IMR-90 (cell line): Measurements from ENCODE around the gene SCN8A. TPM values are rescaled to one million over a fixed set of nuclear protein-coding genes. Genes with fewer than 3 reads are reported as not detected.

Source experiments
- ATAC-seq: fragments of 200-7000 bp; cut with Tn5 transposase; 2 replicates; pipeline ENCODE4 v1.9.1; 2020; ENCODE audit warnings: low read depth, mild to moderate bottlenecking, moderate library complexity
- BruUV-seq: library from RNA; stranded (reverse); fragments of 400-500 nt; replicated peaks from 2 replicates; lab custom pipeline; 2021; lab: Mats Ljungman, UMichigan
- CTCF ChIA-PET: fragments of 300-600 bp; formaldehyde crosslinking; extraction: SDS; loops from one replicate; lab custom pipeline; 2021; ENCODE audit warnings: antibody characterized with exemption; lab: Yijun Ruan, JAX
- POLR2A ChIA-PET: fragments of 300-600 bp; sonication (Branson Sonifier 250); formaldehyde crosslinking; loops from one replicate; lab custom pipeline; 2022; ENCODE audit warnings: antibody characterized with exemption; ENCODE audit not compliant: unreplicated experiment; lab: Charles Lee
- DNase-seq: peaks from one replicate; pipeline ENCODE4 v3.0.0; 2013
- H2AFZ ChIP-seq: replicated peaks from 2 replicates; pipeline ENCODE3; 2013; ENCODE audit warnings: low read length, mild to moderate bottlenecking; ENCODE audit not compliant: poor library complexity
- H2AK5ac ChIP-seq: 2 replicates; pipeline ENCODE4 v1.6.1; 2013; ENCODE audit warnings: low read depth, low read length, inconsistent platforms
- H2AK9ac ChIP-seq: replicated peaks from 2 replicates; pipeline ENCODE3; 2013; ENCODE audit warnings: mild to moderate bottlenecking, low read depth, low read length, moderate library complexity; ENCODE audit not compliant: poor library complexity
- H2BK120ac ChIP-seq: 2 replicates; pipeline ENCODE4 v1.6.1; 2013; ENCODE audit warnings: low read depth, low read length, inconsistent platforms
- H2BK15ac ChIP-seq: 3 replicates; pipeline ENCODE4 v1.6.1; 2013; ENCODE audit warnings: low read depth, low read length, inconsistent platforms
- H2BK20ac ChIP-seq: 2 replicates; pipeline ENCODE4 v1.6.1; 2013; ENCODE audit warnings: low read depth, mild to moderate bottlenecking, inconsistent platforms, low read length, moderate library complexity
- H2BK5ac ChIP-seq: 2 replicates; pipeline ENCODE4 v1.6.1; 2013; ENCODE audit warnings: mild to moderate bottlenecking, low read depth, low read length, inconsistent platforms; ENCODE audit not compliant: poor library complexity, severe bottlenecking
- H3K14ac ChIP-seq: replicated peaks from 2 replicates; pipeline ENCODE4 v1.6.1; 2013; ENCODE audit warnings: low read depth, low read length, inconsistent platforms
- H3K18ac ChIP-seq: 2 replicates; pipeline ENCODE4 v1.6.1; 2013; ENCODE audit warnings: low read depth, low read length, control low read depth
- H3K23ac ChIP-seq: 2 replicates; pipeline ENCODE4 v1.6.1; 2013; ENCODE audit warnings: low read depth, low read length, inconsistent platforms
- H3K27ac ChIP-seq: 2 replicates; pipeline ENCODE4 v1.5.1; 2013; ENCODE audit warnings: mild to moderate bottlenecking, control low read depth, low read length; ENCODE audit not compliant: insufficient read depth
- H3K27me3 ChIP-seq: 2 replicates; pipeline ENCODE4 v1.6.1; 2013; ENCODE audit warnings: low read length; ENCODE audit not compliant: control insufficient read depth, insufficient read depth
- H3K36me3 ChIP-seq: 2 replicates; pipeline ENCODE4 v1.6.1; 2013; ENCODE audit warnings: low read length, mixed read lengths; ENCODE audit not compliant: control insufficient read depth, insufficient read depth
- H3K4ac ChIP-seq: 2 replicates; pipeline ENCODE4 v1.6.1; 2013; ENCODE audit warnings: low read depth, low read length, inconsistent platforms
- H3K4me1 ChIP-seq: 2 replicates; pipeline ENCODE4 v1.6.1; 2013; ENCODE audit warnings: low read length, mixed read lengths; ENCODE audit not compliant: control insufficient read depth, insufficient read depth
- H3K4me2 ChIP-seq: 2 replicates; pipeline ENCODE4 v1.6.1; 2013; ENCODE audit warnings: low read depth, mild to moderate bottlenecking, control low read depth, low read length, moderate library complexity
- H3K4me3 ChIP-seq: 2 replicates; pipeline ENCODE4 v1.5.1; 2013; ENCODE audit warnings: low read depth, mild to moderate bottlenecking, control low read depth, low read length, moderate library complexity; ENCODE audit not compliant: insufficient read depth
- H3K56ac ChIP-seq: 2 replicates; pipeline ENCODE4 v1.6.1; 2013; ENCODE audit warnings: low read length, inconsistent platforms; ENCODE audit not compliant: insufficient read depth; ENCODE audit errors: extremely low read depth
- H3K79me1 ChIP-seq, 2 experiments: 2 replicates each; pipeline ENCODE4 v1.6.1; 2013; ENCODE audit warnings: low read length in 2 of 2, inconsistent platforms in 1 of 2, low read depth in 1 of 2
- H3K9ac ChIP-seq: 2 replicates; pipeline ENCODE4 v1.6.1; 2013; ENCODE audit warnings: low read depth, low read length, control low read depth
- H3K9me1 ChIP-seq: 2 replicates; pipeline ENCODE4 v1.6.1; 2013; ENCODE audit warnings: low read length, inconsistent platforms; ENCODE audit not compliant: insufficient read depth
- H3K9me3 ChIP-seq: 2 replicates; pipeline ENCODE4 v1.6.1; 2013; ENCODE audit warnings: low read length; ENCODE audit not compliant: control insufficient read depth, insufficient read depth
- H4K20me1 ChIP-seq: 2 replicates; pipeline ENCODE4 v1.6.1; 2013; ENCODE audit warnings: low read length, inconsistent platforms; ENCODE audit not compliant: insufficient read depth
- H4K5ac ChIP-seq: 2 replicates; pipeline ENCODE4 v1.6.1; 2013; ENCODE audit warnings: mild to moderate bottlenecking, low read depth, low read length, control low read depth
- H4K8ac ChIP-seq, 2 experiments: 2 replicates each; pipeline ENCODE4 v1.6.1; 2013; ENCODE audit warnings: low read depth in 2 of 2, low read length in 2 of 2, control low read depth in 1 of 2, inconsistent platforms in 1 of 2
- H4K91ac ChIP-seq: 2 replicates; pipeline ENCODE4 v1.6.1; 2013; ENCODE audit warnings: low read depth, low read length, inconsistent platforms; ENCODE audit not compliant: insufficient read depth
- CEBPB ChIP-seq: IDR thresholded peaks from 2 replicates; pipeline ENCODE4 v1.6.1; 2012; ENCODE audit warnings: low read depth, low read length, improper control_type of control experiment
- CHD1 ChIP-seq: IDR thresholded peaks from 2 replicates; pipeline ENCODE4 v1.6.1; 2012; ENCODE audit warnings: low read depth, low read length, improper control_type of control experiment
- CTCF ChIP-seq: conservative IDR thresholded peaks from 2 replicates; pipeline ENCODE4 v1.5.1; 2012; ENCODE audit warnings: mild to moderate bottlenecking, low read depth, low read length, improper control_type of control experiment
- FOS ChIP-seq: fragments of 150-350 bp; IDR thresholded peaks from 2 replicates; pipeline ENCODE4 v1.6.1; 2016; ENCODE audit warnings: low read depth, low read length
- MAZ ChIP-seq: IDR thresholded peaks from 2 replicates; pipeline ENCODE4 v1.6.1; 2012; ENCODE audit warnings: low read depth, mild to moderate bottlenecking, low read length, improper control_type of control experiment, moderate library complexity, borderline replicate concordance
- MXI1 ChIP-seq: IDR thresholded peaks from 2 replicates; pipeline ENCODE4 v1.6.1; 2012; ENCODE audit warnings: low read depth, mild to moderate bottlenecking, low read length, moderate library complexity, borderline replicate concordance
- NFE2L2 ChIP-seq: fragments of 150-350 bp; IDR thresholded peaks from 2 replicates; pipeline ENCODE4 v1.6.1; 2016; ENCODE audit warnings: low read depth, mild to moderate bottlenecking, low read length
- RCOR1 ChIP-seq: IDR thresholded peaks from 2 replicates; pipeline ENCODE4 v1.6.1; 2012; ENCODE audit warnings: mild to moderate bottlenecking, low read length, improper control_type of control experiment; ENCODE audit not compliant: insufficient replicate concordance
- SMC3 ChIP-seq: fragments of 150-350 bp; IDR thresholded peaks from 2 replicates; pipeline ENCODE4 v1.6.1; 2016; ENCODE audit warnings: low read depth, mild to moderate bottlenecking, antibody characterized with exemption, low read length, moderate library complexity
- USF2 ChIP-seq: fragments of 150-350 bp; IDR thresholded peaks from 2 replicates; pipeline ENCODE4 v1.6.1; 2017; ENCODE audit warnings: mild to moderate bottlenecking, antibody characterized with exemption, low read length, low read depth
- WGBS, 2 experiments: methylation state at CpG; one replicate each; pipeline versions ENCODE4 v1.1.5 to v1.1.7; 2013; ENCODE audit warnings: missing lambda C conversion rate in 2 of 2; ENCODE audit not compliant: insufficient read length in 1 of 2; ENCODE audit errors: extremely low coverage in 2 of 2; 5-methylcytosine and 5-hydroxymethylcytosine counted together
- dilution Hi-C: fragments of 300-500 bp; cut with HindIII; formaldehyde crosslinking; loops from one replicate; pipeline ENCODE4 v1.14.3; 2018; ENCODE audit warnings: low sequenced_read_pairs; ENCODE audit not compliant: unreplicated experiment
- in situ Hi-C: fragments of 300-500 bp; cut with MboI; formaldehyde crosslinking; loops from 3 replicates; pipeline ENCODE4 v1.14.3; 2019; ENCODE audit warnings: low sequenced_read_pairs, inconsistent platforms, mixed read lengths
- intact Hi-C: fragments of 100-400 bp; cut with micrococcal nuclease; formaldehyde crosslinking; loops from 2 replicates; pipeline ENCODE4 v1.10.0; 2022
- polyA plus RNA-seq, 3 experiments: library from polyadenylated mRNA; depleted of rRNA; stranded (reverse); fragments of >200 nt; gene quantifications; 2 replicates each; pipeline ENCODE4 v1.2.3, GENCODE V29; 2012; ENCODE audit warnings: low replicate concordance in 1 of 3
- total RNA-seq: library from RNA; depleted of rRNA; stranded (reverse); fragments of >200 nt; gene quantifications from 2 replicates; pipeline ENCODE4 v1.2.3, GENCODE V29; 2012

The SCN8A gene
- total and polyA plus RNA-seq, 2 of the 4 experiments (the other 2 are of a cell fraction), result 6.9 to 19.7 TPM

GRCh38 chr12:51836041-51836826 is 245.2 kb downstream of the SCN8A start:
- no peak overlapping the region for H3K56ac ChIP-seq
- WGBS, 2 experiments, result no CpG with 5 or more reads among the region's 13 CpGs
- no peak overlapping the region for H3K23ac ChIP-seq
- H2BK5ac ChIP-seq, result no peak overlapping the region
- no peak for TF ChIP-seq SMC3
- TF ChIP-seq MXI1, result no peak
- TF ChIP-seq CHD1, result no peak
- no peak for TF ChIP-seq CTCF
- TF ChIP-seq CEBPB, result no peak
- TF ChIP-seq RCOR1, result no peak
- TF ChIP-seq MAZ, result no peak
- TF ChIP-seq USF2, result no peak
- no peak for TF ChIP-seq FOS
- TF ChIP-seq NFE2L2, result no peak
- DNase-seq (no peak), ATAC-seq (no peak)
- H4K8ac ChIP-seq, result no peak overlapping the region
- no peak overlapping the region for H3K18ac ChIP-seq
- dilution Hi-C loops, result no loop called here
- H3K27me3 ChIP-seq, result peaks cover 83% of the 10 kb centered on the region
- intact Hi-C loops, result no loop called here
- BruUV-seq, result no TSS peak
- H2AK9ac ChIP-seq, result no peak overlapping the region
- no peak overlapping the region for H3K9ac ChIP-seq
- H2BK15ac ChIP-seq, result no peak overlapping the region
- H3K9me1 ChIP-seq, result no peaks in the 10 kb centered on the region
- no peak overlapping the region for H4K91ac ChIP-seq
- no peak overlapping the region for H3K4ac ChIP-seq
- ChIA-PET CTCF (interaction anchor here (0.7 kb wide), 1 partner anchor 13 kb away, joined by 3 read pairs; no protein-coding TSS in a partner anchor), POLR2A (no interaction called here)
- H3K4me3 ChIP-seq, result no peak overlapping the region
- H3K14ac ChIP-seq, result no peak overlapping the region
- no peaks in the 10 kb centered on the region for H3K4me1 ChIP-seq
- no peaks in the 10 kb centered on the region for H3K36me3 ChIP-seq
- no peak overlapping the region for H3K27ac ChIP-seq
- no peaks in the 10 kb centered on the region for H3K9me3 ChIP-seq
- no peak overlapping the region for H2AFZ ChIP-seq
- H3K79me1 ChIP-seq, result no peaks in the 10 kb centered on the region
- H4K20me1 ChIP-seq, result no peaks in the 10 kb centered on the region
- no peak overlapping the region for H2BK120ac ChIP-seq
- H3K4me2 ChIP-seq, result no peak overlapping the region
- no peak overlapping the region for H4K5ac ChIP-seq
- no peak overlapping the region for H2BK20ac ChIP-seq
- in situ Hi-C loops, result no loop called here
- no peak overlapping the region for H2AK5ac ChIP-seq
